GM10248 (cell line): ENCODE data around the gene IKZF4.

Experiments
- CTCF ChIA-PET: fragments of 300-600 bp; sonication (Branson Sonifier 250); formaldehyde crosslinking; extraction: SDS; loops from one replicate; lab custom pipeline; 2021; ENCODE audit warnings: antibody characterized with exemption; lab: Yijun Ruan, JAX
- POLR2A ChIA-PET: fragments of 350-650 bp; sonication (Branson Sonifier 250); formaldehyde crosslinking; extraction: SDS; loops from one replicate; lab custom pipeline; 2020; ENCODE audit warnings: antibody characterized with exemption; lab: Yijun Ruan, JAX
- DNase-seq: peaks from one replicate; pipeline ENCODE4 v3.0.0; 2012; ENCODE audit errors: extremely low spot score
- CTCF ChIP-seq: IDR thresholded peaks from 2 replicates; pipeline ENCODE4 v1.5.1; 2012; ENCODE audit warnings: mild to moderate bottlenecking, low read depth; ENCODE audit errors: extremely low read depth, missing control alignments, control extremely low read depth

The IKZF4 gene

GRCh38 chr12:56082382-56082781 lies 61.5 kb downstream of the IKZF4 start:
- no peak for TF ChIP-seq CTCF
- no peak for DNase-seq
- POLR2A ChIA-PET, result interaction anchor here (0.7 kb wide), 1 partner anchor 23 kb away, joined by 3 read pairs; no protein-coding TSS in a partner anchor
- CTCF ChIA-PET, result interaction anchor here (1.4 to 1.9 kb wide), 3 partner anchors 9 to 142 kb away, joined by 3 to 10 read pairs (median 3); no protein-coding TSS in a partner anchor

DNA sequence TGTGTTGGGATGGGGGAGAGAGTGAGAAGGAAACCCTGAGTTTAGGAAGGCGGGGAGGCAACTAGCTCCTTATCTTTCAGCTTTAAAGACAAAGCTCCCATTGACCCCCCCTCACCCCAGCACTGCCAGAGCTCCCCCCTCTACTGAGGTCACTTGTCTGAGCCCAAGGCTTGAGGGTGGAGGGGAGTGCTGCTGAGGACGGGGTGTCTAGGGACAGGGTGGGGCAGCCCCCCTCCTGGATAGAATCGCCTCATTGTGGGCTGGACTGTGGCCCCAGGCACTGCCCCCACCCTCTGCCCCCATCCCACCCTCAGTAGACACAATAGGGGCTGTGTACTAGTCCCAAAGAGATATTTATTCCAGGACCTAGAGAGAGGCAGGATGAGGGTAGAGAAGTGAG lies 62.1 kb downstream of the IKZF4 start:
- CTCF ChIA-PET, result interaction anchor here (1.6 kb wide), 1 partner anchor 142 kb away, joined by 3 read pairs; no protein-coding TSS in a partner anchor
- DNase-seq, result no peak
- POLR2A ChIA-PET, result no interaction called here
- TF ChIP-seq CTCF, result no peak

GRCh38 chr12:56084958-56085543 lies 64.2 kb downstream of the IKZF4 start:
- ChIA-PET POLR2A (interaction anchor here (0.6 kb wide), 1 partner anchor 91 kb away, joined by 6 read pairs; no protein-coding TSS in a partner anchor), CTCF (interaction anchor here (0.8 to 1.4 kb wide), 10 partner anchors 8 to 78 kb away, joined by 3 to 5 read pairs (median 3); no protein-coding TSS in a partner anchor)
- peak; percentile 25 for TF ChIP-seq CTCF
- no peak for DNase-seq

- ChIA-PET POLR2A (no interaction called here), CTCF (interaction anchor here (0.8 to 1.4 kb wide), 8 partner anchors 9 to 79 kb away, joined by 3 to 5 read pairs (median 3); no protein-coding TSS in a partner anchor)
- no peak for TF ChIP-seq CTCF
- DNase-seq, result no peak
Observed at GRCh38 chr12:56086096-56086495, 65.3 kb downstream of the IKZF4 start.

DNA sequence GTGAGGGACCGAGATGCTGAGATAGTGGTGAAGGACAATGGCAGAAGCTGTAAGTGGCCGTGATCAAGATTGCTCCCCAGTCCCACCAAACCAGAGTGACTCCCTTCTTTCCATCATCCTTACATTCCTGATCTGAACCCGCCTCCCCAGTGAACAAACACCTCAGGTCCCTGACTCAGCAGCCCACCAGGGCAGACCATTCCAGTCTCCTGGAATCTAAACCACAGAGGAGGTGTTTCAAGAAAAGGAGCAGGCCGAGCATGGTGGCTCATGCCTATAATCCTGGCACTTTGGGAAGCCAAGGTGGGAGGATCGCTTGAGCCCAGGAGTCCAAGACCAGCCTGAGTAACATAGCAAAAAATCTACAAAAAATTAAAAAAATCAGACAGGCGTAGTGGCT lies 65.8 kb downstream of the IKZF4 start:
- TF ChIP-seq CTCF, result no peak
- CTCF ChIA-PET, result no interaction called here
- no peak for DNase-seq
- POLR2A ChIA-PET, result no interaction called here

DNA sequence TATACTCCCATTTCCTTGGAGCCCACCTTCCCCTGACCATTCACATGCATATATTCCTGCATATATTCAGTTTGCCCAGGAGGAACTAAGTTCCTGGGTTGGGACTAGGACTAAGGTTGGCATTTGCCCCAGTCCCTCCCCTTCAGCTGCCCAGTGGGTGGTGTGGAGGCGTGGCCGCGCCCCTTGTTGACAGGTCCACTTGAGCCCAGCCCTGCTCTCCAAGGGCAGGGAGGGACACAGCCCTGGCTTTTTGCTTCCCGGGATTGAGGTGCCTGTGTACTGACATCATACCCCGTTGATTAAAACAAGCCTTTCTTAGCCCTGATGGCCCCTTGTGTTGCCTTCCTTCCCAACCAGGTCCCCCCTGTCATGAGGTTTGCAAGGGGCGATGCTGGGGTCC lies 66.4 kb downstream of the IKZF4 start:
- CTCF ChIA-PET, result no interaction called here
- POLR2A ChIA-PET, result no interaction called here

More for the DNA sequence above, 66.4 kb downstream of the IKZF4 start:
- DNase-seq, result no peak
- TF ChIP-seq CTCF, result no peak
